ENCODE data around the gene ZNF525. TPM values are rescaled to one million over a fixed set of nuclear protein-coding genes. Genes with fewer than 3 reads are reported as not detected.

Gene ZNF525

Small RNA genes within 50 kb of the gene (small RNA-seq; reads per million reads assigned to genes)
- gene RPL39P36: not detected
